ENCODE results near the gene CCL4.
"Not testable (repeated sequence)": the region's sequence is repeated elsewhere in the genome, so short reads cannot be mapped to it uniquely, and the experiment has no call there.

Gene CCL4

GRCh38 chr17:36108265-36108664 lies 4.6 kb downstream of the CCL4 start:
- in situ Hi-C loops (cut with HindIII; ENCODE audit: low pct_ligation_motif_present, low pct_unique_long_range_greater_than_20kb, low sequenced_read_pairs); DNase-seq: not testable (repeated sequence)

- in situ Hi-C loops (cut with HindIII; ENCODE audit: low pct_ligation_motif_present, low pct_unique_long_range_greater_than_20kb, low sequenced_read_pairs), result no loop called here
- DNase-seq, result no peak
Measured at GRCh38 chr17:36111068-36111490, 7.5 kb downstream of the CCL4 start.

- in situ Hi-C loops (cut with HindIII; ENCODE audit: low pct_ligation_motif_present, low pct_unique_long_range_greater_than_20kb, low sequenced_read_pairs), result no loop called here
- no peak for DNase-seq
Measured at GRCh38 chr17:36112572-36112971, 8.9 kb downstream of the CCL4 start.

- DNase-seq; in situ Hi-C loops (cut with HindIII; ENCODE audit: low pct_ligation_motif_present, low pct_unique_long_range_greater_than_20kb, low sequenced_read_pairs): not testable (repeated sequence)
Measured at GRCh38 chr17:36113131-36113530, 9.5 kb downstream of the CCL4 start.

GRCh38 chr17:36114971-36115648 lies 11.5 kb downstream of the CCL4 start:
- in situ Hi-C loops (cut with HindIII; ENCODE audit: low pct_ligation_motif_present, low pct_unique_long_range_greater_than_20kb, low sequenced_read_pairs); DNase-seq: not testable (repeated sequence)

- in situ Hi-C loops (cut with HindIII; ENCODE audit: low pct_ligation_motif_present, low pct_unique_long_range_greater_than_20kb, low sequenced_read_pairs); DNase-seq: not testable (repeated sequence)
Measured at GRCh38 chr17:36115649-36115977, 12.0 kb downstream of the CCL4 start.

- in situ Hi-C loops (cut with HindIII; ENCODE audit: low pct_ligation_motif_present, low pct_unique_long_range_greater_than_20kb, low sequenced_read_pairs), result no loop called here
- DNase-seq, result no peak
Measured at GRCh38 chr17:36117505-36118382, 14.1 kb downstream of the CCL4 start.

GRCh38 chr17:36118477-36119353 lies 15.1 kb downstream of the CCL4 start:
- in situ Hi-C loops (cut with HindIII; ENCODE audit: low pct_ligation_motif_present, low pct_unique_long_range_greater_than_20kb, low sequenced_read_pairs), result no loop called here
- no peak for DNase-seq

- DNase-seq, result no peak
- in situ Hi-C loops (cut with HindIII; ENCODE audit: low pct_ligation_motif_present, low pct_unique_long_range_greater_than_20kb, low sequenced_read_pairs), result no loop called here
Measured at GRCh38 chr17:36120221-36120620, 16.6 kb downstream of the CCL4 start.

- in situ Hi-C loops (cut with HindIII; ENCODE audit: low pct_ligation_motif_present, low pct_unique_long_range_greater_than_20kb, low sequenced_read_pairs); DNase-seq: not testable (repeated sequence)
Measured at GRCh38 chr17:36121099-36121498, 17.5 kb downstream of the CCL4 start.

GRCh38 chr17:36123431-36123830 lies 19.8 kb downstream of the CCL4 start:
- DNase-seq, result no peak
- in situ Hi-C loops (cut with HindIII; ENCODE audit: low pct_ligation_motif_present, low pct_unique_long_range_greater_than_20kb, low sequenced_read_pairs), result no loop called here

GRCh38 chr17:36124879-36125824 lies 21.5 kb downstream of the CCL4 start:
- DNase-seq, result no peak
- in situ Hi-C loops (cut with HindIII; ENCODE audit: low pct_ligation_motif_present, low pct_unique_long_range_greater_than_20kb, low sequenced_read_pairs), result no loop called here

GRCh38 chr17:36127199-36127893 lies 23.7 kb downstream of the CCL4 start:
- in situ Hi-C loops (cut with HindIII; ENCODE audit: low pct_ligation_motif_present, low pct_unique_long_range_greater_than_20kb, low sequenced_read_pairs), result no loop called here
- no peak for DNase-seq

GRCh38 chr17:36127911-36128310 lies 24.3 kb downstream of the CCL4 start:
- DNase-seq, result no peak

GRCh38 chr17:36128411-36128978 lies 24.9 kb downstream of the CCL4 start:
- DNase-seq, result no peak
- in situ Hi-C loops (cut with HindIII; ENCODE audit: low pct_ligation_motif_present, low pct_unique_long_range_greater_than_20kb, low sequenced_read_pairs), result no loop called here

More at GRCh38 chr17:36127911-36128310, 24.3 kb downstream of the CCL4 start:
- in situ Hi-C loops (cut with HindIII; ENCODE audit: low pct_ligation_motif_present, low pct_unique_long_range_greater_than_20kb, low sequenced_read_pairs), result no loop called here

GRCh38 chr17:36129616-36130015 lies 26.0 kb downstream of the CCL4 start:
- DNase-seq, result no peak
- in situ Hi-C loops (cut with HindIII; ENCODE audit: low pct_ligation_motif_present, low pct_unique_long_range_greater_than_20kb, low sequenced_read_pairs), result no loop called here

- DNase-seq, result no peak
- in situ Hi-C loops (cut with HindIII; ENCODE audit: low pct_ligation_motif_present, low pct_unique_long_range_greater_than_20kb, low sequenced_read_pairs), result no loop called here
Measured at GRCh38 chr17:36130346-36130745, 26.7 kb downstream of the CCL4 start.
